GM18951 (cell line): ENCODE measurements around the gene KCNAB1.
"Not testable (repeated sequence)": the region's sequence is repeated elsewhere in the genome, so short reads cannot be mapped to it uniquely, and the experiment has no call there.

Experiments used
- POLR2A ChIP-seq: IDR thresholded peaks from 4 replicates; pipeline ENCODE4 v1.6.1; 2011; ENCODE audit warnings: mild to moderate bottlenecking; ENCODE audit not compliant: insufficient read length, insufficient read depth; ENCODE audit errors: extremely low read depth
- in situ Hi-C: fragments of 300-500 bp; cut with MboI; formaldehyde crosslinking; loops from one replicate; pipeline ENCODE4 v1.12.0; 2022; ENCODE audit warnings: low sequenced_read_pairs, mixed read lengths, inconsistent platforms; ENCODE audit not compliant: unreplicated experiment

KCNAB1 gene

GRCh38 chr3:156120528-156121251, at the start of gene KCNAB1:
Gene KCNAB1 (plus strand): TSS chr3:156120578.
- in situ Hi-C loops = no loop called here

GRCh38 chr3:156071031-156071430, 49.3 kb upstream of the KCNAB1 start:
- TF ChIP-seq POLR2A = no peak
- in situ Hi-C loops = no loop called here

More at GRCh38 chr3:156120528-156121251, at the start of gene KCNAB1:
- TF ChIP-seq POLR2A = no peak

DNA sequence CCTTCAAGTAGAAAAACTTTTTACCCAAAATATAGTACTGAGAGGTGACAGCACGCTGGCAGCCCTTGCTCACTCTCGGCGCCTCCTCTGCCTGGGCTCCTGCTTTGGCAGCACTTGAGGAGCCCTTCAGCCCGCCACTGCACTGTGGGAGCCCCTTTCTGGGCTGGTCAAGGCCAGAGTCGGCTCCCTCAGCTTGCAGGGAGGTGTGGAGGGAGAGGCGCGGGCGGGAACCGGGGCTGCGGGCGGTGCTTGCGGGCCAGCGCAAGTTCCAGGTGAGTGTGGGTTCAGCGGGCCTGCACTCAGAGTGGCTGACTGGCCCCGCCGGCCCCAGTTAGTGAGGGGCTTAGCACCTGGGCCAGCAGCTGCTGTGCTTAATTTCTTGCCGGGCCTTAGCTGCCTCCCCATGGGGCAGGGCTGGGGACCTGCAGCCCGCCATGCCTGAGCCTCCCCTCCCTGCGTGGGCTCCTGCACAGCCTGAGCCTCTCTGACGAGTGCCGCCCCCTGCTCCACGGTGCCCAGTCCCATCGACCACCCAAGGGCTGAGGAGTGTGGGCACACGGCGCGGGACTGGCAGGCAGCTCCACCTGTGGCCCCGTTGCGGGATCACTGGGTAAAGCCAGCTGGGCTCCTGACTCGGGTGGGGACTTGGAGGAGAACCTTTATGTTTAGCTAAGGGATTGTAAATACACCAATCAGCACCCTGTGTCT, 47.3 kb upstream of the KCNAB1 start:
- in situ Hi-C loops = not testable (repeated sequence)

- in situ Hi-C loops = no loop called here
- no peak for TF ChIP-seq POLR2A
These were observed 30.3 kb upstream of the KCNAB1 start for GRCh38 chr3:156090126-156090525.

- in situ Hi-C loops = no loop called here
- TF ChIP-seq POLR2A = no peak
These were observed 26.4 kb upstream of the KCNAB1 start for GRCh38 chr3:156093964-156094363.

DNA sequence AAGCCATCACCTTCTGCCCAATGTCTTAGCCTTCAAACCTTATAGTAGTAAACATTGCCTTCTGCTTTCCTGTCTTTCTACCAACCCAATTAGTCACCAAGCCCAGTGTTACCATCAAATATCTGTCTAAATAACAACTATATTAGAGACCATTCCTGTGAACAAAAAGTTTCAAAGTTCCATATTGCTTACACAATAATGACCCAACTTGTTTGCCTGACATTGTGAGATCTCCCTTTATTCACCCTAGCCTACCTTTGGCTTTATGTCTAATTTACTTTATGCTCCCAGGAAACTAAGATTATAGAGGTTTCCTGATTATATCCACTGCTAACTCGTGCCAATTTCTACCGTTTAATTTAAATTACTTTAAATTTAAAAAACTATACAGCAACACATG, 26.0 kb upstream of the KCNAB1 start:
- in situ Hi-C loops = no loop called here
- TF ChIP-seq POLR2A = no peak

DNA sequence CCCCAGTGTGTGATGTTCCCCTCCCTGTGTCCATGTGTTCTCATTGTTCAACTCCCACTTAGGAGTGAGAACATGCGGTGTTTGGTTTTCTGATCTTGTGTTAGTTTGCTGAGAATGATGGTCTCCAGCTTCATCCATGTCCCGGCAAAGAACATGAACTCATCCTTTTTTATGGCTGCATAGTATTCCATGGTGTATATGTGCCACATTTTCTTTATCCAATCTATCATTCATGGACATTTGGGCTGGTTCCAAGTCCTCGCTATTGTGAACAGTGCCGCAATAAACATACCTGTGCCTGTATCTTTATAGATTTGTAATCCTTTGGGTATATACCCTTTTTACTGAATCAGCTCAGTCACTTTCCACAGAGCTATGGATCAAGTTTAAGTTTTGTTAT, 24.7 kb upstream of the KCNAB1 start:
- in situ Hi-C loops = not testable (repeated sequence)

GRCh38 chr3:156098437-156099035, 21.8 kb upstream of the KCNAB1 start:
- TF ChIP-seq POLR2A = no peak
- in situ Hi-C loops = no loop called here

DNA sequence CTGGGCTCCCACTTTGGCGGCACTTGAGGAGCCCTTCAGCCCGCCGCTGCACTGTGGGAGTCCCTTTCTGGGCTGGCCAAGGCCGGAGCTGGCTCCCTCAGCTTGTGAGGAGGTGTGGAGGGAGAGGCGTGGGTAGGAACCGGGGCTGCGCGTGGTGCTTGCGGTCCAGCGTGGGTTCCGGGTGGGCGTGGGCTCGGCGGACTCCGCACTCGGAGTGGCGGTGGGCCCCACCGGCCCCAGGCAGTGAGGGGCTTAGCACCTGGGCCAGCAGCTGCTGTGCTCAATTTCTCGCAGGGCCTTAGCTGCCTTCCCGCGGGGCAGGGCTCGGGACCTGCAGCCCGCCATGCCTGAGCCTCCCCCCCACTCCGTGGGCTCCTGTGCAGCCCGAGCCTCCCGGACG, 21.0 kb upstream of the KCNAB1 start:
- in situ Hi-C loops = not testable (repeated sequence)

DNA sequence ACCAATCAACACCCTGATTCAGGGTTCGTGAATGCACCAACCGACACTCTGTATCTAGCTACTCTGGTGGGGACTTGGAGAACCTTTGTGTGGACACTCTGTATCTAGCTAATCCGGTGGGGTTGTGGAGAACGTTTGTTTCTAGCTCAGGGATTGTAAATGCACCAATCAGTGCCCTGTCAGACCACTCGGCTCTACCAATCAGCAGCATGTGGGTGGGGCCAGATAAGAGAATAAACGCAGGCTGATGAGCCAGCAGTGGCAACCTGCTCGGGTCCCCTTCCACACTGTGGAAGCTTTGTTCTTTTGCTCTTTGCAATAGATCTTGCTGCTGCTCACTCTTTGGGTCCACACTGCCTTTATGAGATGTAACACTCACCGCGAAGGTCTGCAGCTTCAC, 20.4 kb upstream of the KCNAB1 start:
- in situ Hi-C loops = not testable (repeated sequence)

DNA sequence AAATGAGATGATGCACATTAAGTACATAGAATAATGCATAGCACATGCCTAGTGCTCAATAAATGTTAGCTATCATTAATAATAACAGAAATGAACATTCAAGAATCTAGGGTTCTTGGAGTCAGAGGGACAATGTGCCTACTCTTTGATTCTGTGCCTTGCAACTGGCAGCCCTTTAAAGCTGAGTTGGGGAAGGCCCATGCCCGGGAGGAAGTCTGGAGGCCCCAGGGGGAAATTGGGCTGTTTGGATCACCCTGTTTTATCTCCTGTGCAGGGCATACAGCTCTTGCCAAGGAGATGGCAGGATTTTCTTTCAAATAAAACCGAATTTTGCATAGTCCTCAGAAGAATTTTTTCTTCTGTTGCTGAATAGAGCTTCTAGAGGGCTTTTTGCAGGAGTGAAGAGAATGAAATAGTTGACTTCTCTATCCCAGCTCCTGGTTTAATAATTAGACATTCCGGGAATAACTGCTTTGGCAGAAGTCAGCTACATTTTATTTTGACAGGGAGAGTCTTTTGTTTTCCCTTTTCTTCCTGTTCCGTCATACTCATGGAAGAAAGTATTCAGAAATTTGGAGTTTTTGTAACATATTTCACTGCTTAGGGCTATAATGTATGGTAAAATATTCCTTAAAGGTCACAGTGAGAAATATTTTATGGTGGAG, 18.0 kb upstream of the KCNAB1 start:
- TF ChIP-seq POLR2A = no peak
- in situ Hi-C loops = no loop called here

DNA sequence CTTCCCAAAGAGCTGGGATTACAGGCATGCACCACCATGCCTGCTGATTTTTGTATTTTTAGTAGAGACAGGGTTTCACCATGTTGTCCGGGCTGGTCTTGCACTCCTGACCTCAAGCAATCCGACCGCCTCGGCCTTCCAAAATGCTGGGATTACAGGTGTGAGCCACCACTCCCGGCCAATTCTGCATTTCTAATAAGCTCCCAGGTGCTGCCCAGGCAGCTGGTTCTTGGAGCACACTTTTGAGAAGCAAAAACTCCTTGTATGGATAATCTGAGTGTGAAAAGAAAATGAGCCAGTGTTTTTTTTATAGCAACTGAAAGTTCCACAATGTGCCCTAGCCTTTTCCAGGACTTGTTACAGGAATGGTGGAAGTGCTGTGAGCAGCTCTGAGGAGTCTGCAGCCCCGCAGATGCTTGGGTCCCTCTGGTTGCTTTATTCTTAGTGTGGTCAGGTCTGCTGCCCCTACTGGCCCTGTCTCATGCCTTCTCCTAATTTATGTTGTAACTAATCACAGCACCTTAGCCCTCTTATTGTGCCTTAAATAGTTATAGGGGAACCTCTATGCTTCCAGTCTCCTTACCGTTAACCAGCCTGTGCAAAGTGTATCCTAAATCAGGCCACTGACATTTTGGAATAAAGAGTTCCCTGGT, 13.5 kb upstream of the KCNAB1 start:
- in situ Hi-C loops = no loop called here
- TF ChIP-seq POLR2A = no peak

GRCh38 chr3:156107504-156107903, 12.9 kb upstream of the KCNAB1 start:
- in situ Hi-C loops = no loop called here
- TF ChIP-seq POLR2A = no peak

GRCh38 chr3:156108616-156109015, 11.8 kb upstream of the KCNAB1 start:
- TF ChIP-seq POLR2A = no peak
- in situ Hi-C loops = no loop called here
